Stimulated activated CD8-positive, alpha-beta memory T cell treated with anti-CD3 and anti-CD28 coated beads, Interleukin-4, amount 100 ng/mL, for 48 hours (primary cell): ENCODE data around the gene LIMCH1.

Experiments
- DNase-seq: peaks from one replicate; pipeline ENCODE4 v3.0.0-alpha.2; 2020

LIMCH1 gene

DNA sequence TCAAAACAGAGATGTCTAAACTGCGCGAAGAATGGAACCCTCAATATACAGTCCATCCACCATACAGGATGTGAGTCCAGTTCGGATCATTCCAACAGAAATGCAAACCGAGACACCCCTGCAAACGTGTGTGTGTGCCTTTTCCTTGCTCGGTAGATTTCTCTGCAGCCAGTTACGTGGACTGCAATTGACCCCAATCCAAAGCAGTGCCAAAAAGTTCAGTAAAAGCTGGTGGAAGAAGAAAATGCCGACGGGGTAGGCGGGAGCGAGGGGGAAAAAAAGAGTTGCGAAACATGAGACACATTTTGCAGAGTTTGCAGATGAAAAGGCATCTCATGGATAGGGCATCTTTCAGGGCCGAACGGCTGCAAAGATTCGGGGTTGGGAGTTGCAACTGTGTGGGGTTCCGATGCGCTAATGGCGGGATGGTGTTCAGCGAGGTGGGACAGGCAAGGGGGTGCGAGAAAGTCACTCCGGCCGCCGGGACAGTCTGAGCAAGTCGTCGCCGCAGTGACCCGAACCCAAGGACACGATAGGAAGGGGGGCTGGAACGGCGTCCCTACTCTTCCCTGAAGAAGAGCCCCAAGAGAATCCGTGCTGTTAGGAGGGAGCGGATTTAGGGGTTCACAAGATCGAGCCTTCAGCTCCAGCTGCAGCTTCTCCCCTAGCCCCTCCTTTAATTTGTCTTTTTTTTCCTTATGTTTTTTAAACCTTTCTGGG, 206.8 kb downstream of the LIMCH1 start:
- DNase-seq, result no peak

DNA sequence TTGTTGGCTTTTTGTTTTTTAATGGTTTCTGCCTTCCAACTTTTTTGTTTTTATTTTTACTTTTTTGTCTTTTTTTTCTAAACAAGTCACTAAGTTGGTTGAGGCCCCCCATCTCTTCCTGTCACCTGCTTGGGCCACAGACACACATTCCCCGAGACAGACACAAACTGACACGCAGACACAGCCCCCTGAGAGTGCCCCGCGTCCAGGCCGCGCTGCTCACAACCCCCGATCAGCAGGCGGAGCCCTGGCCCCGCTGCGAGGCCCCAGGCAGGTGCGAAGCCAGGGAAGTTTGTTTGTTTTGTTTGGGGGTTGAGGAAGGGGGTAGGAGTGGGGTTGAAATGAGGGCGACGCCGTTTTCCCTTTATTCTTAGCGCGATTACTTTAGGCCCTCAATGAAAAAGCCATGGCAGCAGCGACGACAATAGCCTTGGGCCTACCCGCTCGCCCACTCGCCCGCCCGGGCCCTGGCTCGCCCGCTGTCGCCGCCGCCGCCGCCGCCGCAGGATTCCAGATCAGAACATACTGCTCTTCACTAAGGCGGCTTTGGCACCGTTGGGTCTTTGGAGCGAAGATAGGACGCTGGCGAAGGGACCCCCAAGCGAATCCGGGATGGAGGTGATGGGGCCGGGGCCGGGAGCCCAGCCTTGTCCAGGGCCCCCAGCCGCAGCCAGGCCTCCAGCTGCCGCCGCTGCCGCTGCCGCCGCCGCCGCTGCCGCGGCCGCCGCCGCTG, 207.5 kb downstream of the LIMCH1 start:
- no peak for DNase-seq

DNA sequence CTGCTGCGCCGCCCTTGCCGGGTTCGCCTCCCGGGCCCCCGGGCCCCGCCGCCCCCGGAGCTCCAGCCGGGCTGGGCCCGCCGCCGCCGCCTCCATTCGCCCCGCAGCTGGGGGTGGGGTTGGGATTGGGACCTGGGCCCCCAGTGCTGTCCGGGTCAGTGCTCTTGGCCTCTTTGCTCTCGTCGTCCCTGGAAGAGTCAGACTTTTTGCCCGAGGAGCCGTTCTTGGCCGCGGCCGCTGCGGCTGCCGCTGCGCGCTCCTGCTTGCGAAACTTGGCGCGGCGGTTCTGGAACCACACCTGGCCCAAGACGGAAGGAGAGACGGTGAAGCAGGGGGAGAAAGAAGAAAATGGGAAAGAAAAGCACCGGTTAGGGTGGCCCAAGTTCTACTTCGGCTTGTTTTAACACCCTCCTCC, 208.1 kb downstream of the LIMCH1 start:
- no peak for DNase-seq

DNA sequence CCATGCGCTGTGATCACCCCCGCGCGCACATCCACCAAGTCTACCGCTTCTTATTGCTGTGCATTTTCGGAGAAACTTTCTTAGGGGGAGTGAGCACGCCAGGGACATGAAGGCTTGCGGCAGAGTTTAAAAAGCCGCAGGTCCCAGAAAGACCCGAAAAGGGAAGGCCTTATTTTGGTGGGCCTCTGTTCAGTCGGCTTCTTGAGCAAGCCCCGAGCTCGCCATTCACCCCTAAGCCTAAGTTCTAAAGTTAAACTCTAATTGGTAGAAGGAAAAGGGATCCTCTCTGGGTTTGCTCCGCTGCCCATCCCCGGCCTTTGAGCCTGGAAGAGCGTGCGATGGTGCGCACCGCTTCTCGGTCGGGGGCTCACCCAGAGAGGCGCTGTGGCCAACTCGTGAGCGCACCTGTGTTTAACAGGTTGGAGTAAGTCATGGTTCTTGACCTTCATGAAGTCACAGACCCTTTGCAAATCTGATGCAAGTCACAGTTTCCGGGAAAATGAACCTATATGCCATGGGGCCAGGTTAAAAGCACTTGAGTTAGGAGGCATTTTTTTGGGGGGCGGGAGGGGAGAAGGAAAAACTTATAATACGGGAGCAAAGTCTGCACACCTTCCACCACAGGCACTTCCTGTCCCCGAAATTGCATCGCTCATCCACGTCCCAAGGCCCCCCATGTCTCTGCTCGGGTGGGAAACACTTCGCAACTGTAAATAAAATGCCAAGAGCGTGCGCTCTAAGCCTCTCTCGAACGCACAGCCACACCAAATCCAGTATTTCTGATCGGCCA, 208.7 kb downstream of the LIMCH1 start:
- no peak for DNase-seq

DNA sequence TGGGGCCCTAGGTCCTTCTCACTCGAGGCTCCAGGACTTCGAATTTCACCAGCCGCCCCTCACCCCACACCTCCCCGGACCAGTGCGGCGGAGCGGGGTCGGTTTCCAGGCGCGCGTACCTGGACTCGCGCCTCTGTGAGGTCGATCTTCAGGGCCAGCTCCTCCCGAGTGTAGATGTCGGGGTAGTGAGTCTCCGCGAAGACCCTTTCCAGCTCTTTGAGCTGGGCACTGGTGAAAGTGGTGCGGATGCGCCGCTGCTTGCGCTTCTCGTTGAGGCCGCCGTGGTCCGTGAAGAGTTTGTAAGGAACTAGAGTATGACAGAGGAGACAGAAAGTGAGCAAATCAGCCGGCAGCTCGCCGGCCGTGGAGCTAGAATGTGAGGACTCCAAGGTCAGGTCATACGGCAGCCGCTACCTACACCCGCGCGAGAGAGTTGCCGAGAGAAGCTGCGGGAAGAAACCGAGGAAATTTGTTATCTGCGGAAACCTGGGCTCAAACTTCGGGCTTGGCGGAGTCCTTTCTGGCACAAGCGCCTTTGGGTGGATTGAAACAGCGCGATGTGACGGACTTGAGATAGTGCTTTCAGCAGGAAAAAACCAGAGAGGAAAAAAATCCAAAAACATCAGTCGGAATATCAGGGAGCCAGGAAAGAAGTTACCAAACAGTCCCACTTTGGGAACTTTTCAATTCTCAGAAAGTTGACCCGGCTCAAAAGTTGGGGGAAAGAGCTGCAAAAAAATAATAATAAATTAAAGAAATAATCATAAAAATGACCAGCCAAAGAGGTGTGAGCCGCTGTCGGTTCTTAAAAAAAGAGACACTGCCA, 209.5 kb downstream of the LIMCH1 start:
- no peak for DNase-seq

DNA sequence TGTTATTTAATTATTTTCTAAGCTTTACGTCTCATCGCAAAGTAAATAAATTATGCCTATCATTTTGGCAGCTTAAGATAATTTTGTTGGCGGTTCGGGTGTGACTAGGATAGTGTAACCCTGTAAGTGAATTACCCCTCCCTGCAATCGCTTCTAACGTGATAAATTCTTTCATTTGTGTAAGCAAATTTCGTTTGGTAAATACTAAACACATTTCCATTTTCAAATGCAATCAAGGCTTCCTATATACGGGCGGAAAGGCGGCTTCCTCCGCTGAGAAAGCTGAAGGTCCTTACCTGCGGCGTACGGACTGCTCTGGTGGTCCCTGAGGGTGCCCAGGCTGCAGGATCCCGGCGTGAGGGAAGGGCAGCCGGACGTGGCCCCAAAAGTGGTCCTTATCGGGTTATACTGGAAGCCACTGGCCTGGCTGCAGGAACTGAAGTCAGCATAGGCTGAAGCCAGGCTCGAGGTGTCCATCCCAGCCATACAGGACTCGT, 210.2 kb downstream of the LIMCH1 start:
- no peak for DNase-seq

DNA sequence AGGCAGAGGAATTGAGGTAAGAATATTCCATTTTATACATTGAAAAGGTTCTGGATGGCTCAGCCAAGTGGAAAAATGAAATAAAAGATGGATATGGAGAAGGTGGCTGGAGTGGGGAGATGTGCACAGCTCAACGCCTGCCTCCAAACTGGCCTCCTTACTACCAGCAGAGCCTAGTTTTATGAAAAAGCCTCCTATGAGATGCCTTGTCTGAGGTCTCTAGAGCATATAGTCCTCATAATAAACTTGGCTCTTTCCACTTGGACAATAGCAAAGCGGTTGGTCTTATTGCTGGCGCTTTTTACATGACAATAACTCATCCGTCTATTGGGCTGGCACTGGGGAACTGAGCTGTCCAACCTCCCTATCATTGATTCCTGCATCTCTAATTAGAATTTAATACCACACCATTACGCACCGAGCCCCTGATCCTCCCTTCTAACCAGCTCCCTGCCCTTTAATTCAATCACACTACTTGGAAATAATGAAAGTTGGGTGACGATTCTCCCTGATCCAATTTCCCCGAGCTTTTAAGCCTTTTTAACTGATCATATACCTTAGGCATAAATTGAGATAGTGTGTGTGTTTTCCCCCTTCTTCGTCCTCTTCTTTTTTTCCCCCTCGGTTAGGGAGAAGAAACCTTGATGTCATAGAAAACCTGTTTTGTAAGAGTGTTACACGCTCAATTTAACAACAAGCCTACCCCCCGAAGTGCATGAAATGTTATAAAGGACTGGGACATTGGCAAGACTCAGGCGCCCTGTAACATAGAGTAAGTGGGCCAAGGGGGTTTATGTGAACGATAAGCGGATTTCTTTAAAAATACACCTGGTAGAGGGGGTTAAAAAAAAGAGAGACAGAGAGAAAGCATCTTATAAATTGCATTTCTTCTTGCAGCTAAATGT, 210.9 kb downstream of the LIMCH1 start, which contains the start of gene PHOX2B:
Gene PHOX2B (minus strand): TSS at position 155 of the 905 bp plus-strand sequence. CDS start 115 bp downstream, at position 40.
- DNase-seq, result no peak

DNA sequence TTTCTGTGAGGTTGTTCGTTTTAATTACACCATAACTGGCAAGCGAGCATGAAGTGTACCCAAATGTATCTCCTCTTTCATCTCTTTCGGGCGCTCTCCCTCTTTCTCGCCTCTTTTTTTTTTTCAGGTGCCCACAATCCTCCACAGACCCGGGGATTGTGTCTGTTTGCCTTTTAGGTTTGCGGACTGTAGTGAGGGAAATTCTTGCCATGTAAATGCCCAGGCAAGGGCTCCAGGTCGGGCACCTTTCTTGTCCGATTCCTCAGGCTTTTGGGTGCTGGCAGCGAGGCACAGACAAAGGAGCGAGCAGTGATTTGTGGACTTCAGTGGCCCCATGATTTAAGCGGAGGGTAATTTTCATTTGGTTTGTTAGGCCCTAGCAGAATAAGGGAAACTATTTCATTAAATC, 211.7 kb downstream of the LIMCH1 start:
- no peak for DNase-seq
